ENCODE data around the gene ATG9B. TPM values are rescaled to one million over a fixed set of nuclear protein-coding genes. Genes with fewer than 3 reads are reported as not detected.

The ATG9B gene
- total and polyA plus RNA-seq, 2 of the 13 experiments (the other 11 are each of a cell fraction or from before 2014, with no cell fraction given) = 0.24 TPM; not detected in 1

DNA sequence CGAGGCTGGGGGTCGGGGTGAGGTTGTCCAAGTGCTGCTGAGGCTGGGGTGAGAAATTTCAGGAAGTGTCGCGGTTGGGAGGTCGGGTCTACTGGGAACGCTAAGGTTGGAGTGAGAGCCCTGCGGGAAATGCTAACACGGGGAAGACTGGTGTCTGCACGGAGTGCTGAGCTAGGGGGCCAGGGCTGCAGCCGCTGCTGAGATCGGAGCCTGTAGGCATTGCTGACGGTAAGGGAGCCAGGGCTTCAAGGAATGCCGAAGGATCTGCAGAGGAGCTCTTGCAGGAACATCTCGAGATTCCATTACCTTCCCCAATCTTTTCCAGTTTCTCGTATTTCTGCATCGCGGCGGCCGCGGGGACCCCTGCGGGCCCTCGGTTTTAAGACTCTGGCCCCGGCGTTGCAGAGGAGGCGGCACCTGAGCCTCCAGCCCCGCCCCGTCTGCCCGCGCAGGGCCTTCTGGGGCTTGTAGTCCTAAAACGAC, 33.3 kb upstream of the ATG9B start, which contains the start of gene CDK5:
Gene CDK5, minus strand, starts transcription at position 392 of the 483 bp plus-strand sequence. Its CDS starts 49 bp downstream, at position 343.
- H3K9ac ChIP-seq (ENCODE audit: insufficient read depth, low read depth, low read length) = peak within 1 kb of the TSS; percentile 87
- peaks cover 14% of the 10 kb centered on the region for H3K79me2 ChIP-seq (ENCODE audit: insufficient read depth, low read length)
- H3K4me3 ChIP-seq (replicated peaks in 1 of 3; ENCODE audit: insufficient read depth in 1 of 3, low read depth in 2 of 3, low read length in 3 of 3) = peak within 1 kb of the TSS; percentile 76 to 92 (median 90)
- no peaks in the 10 kb centered on the region for H4K20me1 ChIP-seq (ENCODE audit: insufficient read depth, low read length)
- intact Hi-C loops (cut with micrococcal nuclease; ENCODE audit: unreplicated experiment) (no loop called here), in situ Hi-C loops (cut with HindIII; ENCODE audit: extremely low pct_ligation_motif_present, low pct_unique_long_range_greater_than_20kb) (no loop called here)
- FAIRE-seq = no peak
- H2AFZ ChIP-seq (ENCODE audit: low read length) = peak within 1 kb of the TSS; percentile 62
- ATAC-seq = peak; percentile 13
- no TSS peak for BruUV-seq (replicated peaks)
- peak within 1 kb of the TSS; percentile 99 for H3K4me2 ChIP-seq (ENCODE audit: low read depth, low read length)
- DNase-seq (ENCODE audit: low spot score) = no peak
- no peaks in the 10 kb centered on the region; a peak in 1 of 5 replicates for H3K27me3 ChIP-seq (ENCODE audit: control insufficient read depth in 1 of 2, insufficient read depth in 2 of 2, low read length in 2 of 2)
- peaks cover 42% of the 10 kb centered on the region for H3K4me1 ChIP-seq (ENCODE audit: insufficient read depth, low read length)
- ChIA-PET CTCF (ENCODE audit: low intra/inter-chr PET ratio, low total read pairs) (no interaction called here), POLR2A (interaction anchor here (1.3 to 1.8 kb wide), 2 partner anchors 29 to 48 kb away, joined by 4 to 6 read pairs; partner anchors contain the start of gene ABCB8)
- peak within 1 kb of the TSS; percentile 86 for H3K27ac ChIP-seq (ENCODE audit: extremely low read length, insufficient read depth, low read length)
- H3K36me3 ChIP-seq (replicated peaks in 1 of 2; ENCODE audit: control insufficient read depth in 1 of 2, insufficient read depth in 2 of 2, low read length in 2 of 2) = 0 out of 5 replicates have a peak, but pooled peaks cover 0 to 2% of the 10 kb centered on the region in 2 experiments
- H3K9me3 ChIP-seq (ENCODE audit: low read length) = no peaks in the 10 kb centered on the region
- 2% methylated on average over 18 of the region's 30 CpGs for WGBS (ENCODE audit: low lambda C conversion rate)
- TF ChIP-seq ZNF629 (CRISPR knock-in tag; conservative IDR thresholded peaks at IDR 0.05) (no peak), MEIS2 (CRISPR knock-in tag; IDR thresholded peaks at IDR 0.05) (no peak), ARNT (IDR thresholded peaks at IDR 0.05) (no peak), ZNF839 (CRISPR knock-in tag; IDR thresholded peaks at IDR 0.05; ENCODE audit: borderline replicate concordance) (no peak), ZNF510 (CRISPR knock-in tag; IDR thresholded peaks at IDR 0.05; ENCODE audit: low read depth) (no peak; the same call in 1 of the 2 replicates), YEATS2 (CRISPR knock-in tag; IDR thresholded peaks at IDR 0.05; ENCODE audit: borderline replicate concordance) (no peak), RFXAP (CRISPR knock-in tag; IDR thresholded peaks at IDR 0.05; ENCODE audit: borderline replicate concordance) (no peak), SATB2 (CRISPR knock-in tag; IDR thresholded peaks at IDR 0.05) (no peak), ZNF709 (CRISPR knock-in tag; IDR thresholded peaks at IDR 0.05) (0 out of 2 replicates have a peak, but pooled peaks have one; percentile 19), MLLT10 (CRISPR knock-in tag; IDR thresholded peaks at IDR 0.05) (no peak), ISL2 (CRISPR knock-in tag; IDR thresholded peaks at IDR 0.05) (peak; percentile 25; the same call in 1 of the 2 replicates), KAT8 (CRISPR knock-in tag; IDR thresholded peaks at IDR 0.05) (no peak), ZNF552 (CRISPR knock-in tag; IDR thresholded peaks at IDR 0.05; ENCODE audit: borderline replicate concordance) (no peak), ZNF788 (CRISPR knock-in tag; IDR thresholded peaks at IDR 0.05; ENCODE audit: borderline replicate concordance) (0 out of 2 replicates have a peak, but pooled peaks have one; percentile 34), ONECUT2 (CRISPR knock-in tag; IDR thresholded peaks at IDR 0.05) (no peak), RARA (CRISPR knock-in tag; IDR thresholded peaks at IDR 0.05) (no peak), SRF (IDR thresholded peaks at IDR 0.05; ENCODE audit: low read depth, low read length) (no peak), ZNF780A (CRISPR knock-in tag; IDR thresholded peaks at IDR 0.05) (no peak), DPF2 (CRISPR knock-in tag; IDR thresholded peaks at IDR 0.05; ENCODE audit: borderline replicate concordance, low read depth) (no peak), NFRKB (IDR thresholded peaks at IDR 0.05) (no peak), TAF15 (IDR thresholded peaks at IDR 0.05; ENCODE audit: low read depth, low read length, poor library complexity, severe bottlenecking) (no peak), SETDB1 (CRISPR knock-in tag; IDR thresholded peaks at IDR 0.05; ENCODE audit: borderline replicate concordance) (no peak)
- TF ChIP-seq, protein P1, sequence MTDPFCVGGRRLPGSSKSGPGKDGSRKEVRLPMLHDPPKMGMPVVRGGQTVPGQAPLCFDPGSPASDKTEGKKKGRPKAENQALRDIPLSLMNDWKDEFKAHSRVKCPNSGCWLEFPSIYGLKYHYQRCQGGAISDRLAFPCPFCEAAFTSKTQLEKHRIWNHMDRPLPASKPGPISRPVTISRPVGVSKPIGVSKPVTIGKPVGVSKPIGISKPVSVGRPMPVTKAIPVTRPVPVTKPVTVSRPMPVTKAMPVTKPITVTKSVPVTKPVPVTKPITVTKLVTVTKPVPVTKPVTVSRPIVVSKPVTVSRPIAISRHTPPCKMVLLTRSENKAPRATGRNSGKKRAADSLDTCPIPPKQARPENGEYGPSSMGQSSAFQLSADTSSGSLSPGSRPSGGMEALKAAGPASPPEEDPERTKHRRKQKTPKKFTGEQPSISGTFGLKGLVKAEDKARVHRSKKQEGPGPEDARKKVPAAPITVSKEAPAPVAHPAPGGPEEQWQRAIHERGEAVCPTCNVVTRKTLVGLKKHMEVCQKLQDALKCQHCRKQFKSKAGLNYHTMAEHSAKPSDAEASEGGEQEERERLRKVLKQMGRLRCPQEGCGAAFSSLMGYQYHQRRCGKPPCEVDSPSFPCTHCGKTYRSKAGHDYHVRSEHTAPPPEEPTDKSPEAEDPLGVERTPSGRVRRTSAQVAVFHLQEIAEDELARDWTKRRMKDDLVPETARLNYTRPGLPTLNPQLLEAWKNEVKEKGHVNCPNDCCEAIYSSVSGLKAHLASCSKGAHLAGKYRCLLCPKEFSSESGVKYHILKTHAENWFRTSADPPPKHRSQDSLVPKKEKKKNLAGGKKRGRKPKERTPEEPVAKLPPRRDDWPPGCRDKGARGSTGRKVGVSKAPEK (CRISPR knock-in tag; IDR thresholded peaks at IDR 0.05; ENCODE audit: borderline replicate concordance) = no peak
- TF ChIP-seq, protein P2, sequence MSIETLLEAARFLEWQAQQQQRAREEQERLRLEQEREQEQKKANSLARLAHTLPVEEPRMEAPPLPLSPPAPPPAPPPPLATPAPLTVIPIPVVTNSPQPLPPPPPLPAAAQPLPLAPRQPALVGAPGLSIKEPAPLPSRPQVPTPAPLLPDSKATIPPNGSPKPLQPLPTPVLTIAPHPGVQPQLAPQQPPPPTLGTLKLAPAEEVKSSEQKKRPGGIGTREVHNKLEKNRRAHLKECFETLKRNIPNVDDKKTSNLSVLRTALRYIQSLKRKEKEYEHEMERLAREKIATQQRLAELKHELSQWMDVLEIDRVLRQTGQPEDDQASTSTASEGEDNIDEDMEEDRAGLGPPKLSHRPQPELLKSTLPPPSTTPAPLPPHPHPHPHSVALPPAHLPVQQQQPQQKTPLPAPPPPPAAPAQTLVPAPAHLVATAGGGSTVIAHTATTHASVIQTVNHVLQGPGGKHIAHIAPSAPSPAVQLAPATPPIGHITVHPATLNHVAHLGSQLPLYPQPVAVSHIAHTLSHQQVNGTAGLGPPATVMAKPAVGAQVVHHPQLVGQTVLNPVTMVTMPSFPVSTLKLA (IDR thresholded peaks at IDR 0.05) = no peak
